ENCODE measurements around the gene CENPW.
A peak's percentile ranks its signal among the peaks of the same experiment; 100 is the strongest.

Gene CENPW

DNA sequence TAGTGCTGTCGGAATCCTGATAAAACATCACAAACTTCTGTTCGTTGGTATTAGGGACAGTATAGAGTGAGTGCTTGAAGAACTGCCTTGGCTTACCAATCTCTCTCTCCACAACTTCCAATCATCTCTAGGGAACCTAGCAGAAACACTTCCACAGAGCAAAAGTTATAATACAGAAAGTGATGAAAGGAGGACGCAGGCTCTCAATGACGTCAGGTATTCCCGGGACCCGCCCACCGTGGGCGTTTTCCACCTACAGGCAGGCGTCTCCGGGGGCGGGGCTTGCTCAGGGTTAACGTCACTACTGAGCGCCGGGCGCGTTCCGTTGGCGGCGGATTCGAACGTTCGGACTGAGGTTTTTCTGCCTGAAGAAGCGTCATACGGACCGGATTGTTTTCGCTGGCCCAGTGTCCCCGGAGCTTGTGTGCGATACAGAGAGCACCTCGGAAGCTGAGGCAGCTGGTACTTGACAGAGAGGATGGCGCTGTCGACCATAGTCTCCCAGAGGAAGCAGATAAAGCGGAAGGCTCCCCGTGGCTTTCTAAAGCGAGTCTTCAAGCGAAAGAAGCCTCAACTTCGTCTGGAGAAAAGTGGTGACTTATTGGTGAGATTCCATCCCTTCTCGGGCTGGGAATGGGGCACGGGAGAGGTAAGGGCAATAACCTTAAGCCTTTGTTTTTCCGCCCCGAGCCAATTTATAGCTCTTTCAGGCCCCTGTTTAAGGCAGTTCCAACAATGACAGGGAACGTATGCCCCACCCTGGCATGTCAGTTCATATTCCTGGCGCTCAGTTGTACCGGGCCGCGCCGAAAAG is at the start of gene CENPW:
CENPW (plus strand) TSS at position 320 of the 814 bp plus-strand sequence; CDS start at position 479, 159 bp downstream.
- H3K4me3 ChIP-seq (ENCODE audit: low read depth, low read length): peak within 1 kb of the TSS; percentile 88

DNA sequence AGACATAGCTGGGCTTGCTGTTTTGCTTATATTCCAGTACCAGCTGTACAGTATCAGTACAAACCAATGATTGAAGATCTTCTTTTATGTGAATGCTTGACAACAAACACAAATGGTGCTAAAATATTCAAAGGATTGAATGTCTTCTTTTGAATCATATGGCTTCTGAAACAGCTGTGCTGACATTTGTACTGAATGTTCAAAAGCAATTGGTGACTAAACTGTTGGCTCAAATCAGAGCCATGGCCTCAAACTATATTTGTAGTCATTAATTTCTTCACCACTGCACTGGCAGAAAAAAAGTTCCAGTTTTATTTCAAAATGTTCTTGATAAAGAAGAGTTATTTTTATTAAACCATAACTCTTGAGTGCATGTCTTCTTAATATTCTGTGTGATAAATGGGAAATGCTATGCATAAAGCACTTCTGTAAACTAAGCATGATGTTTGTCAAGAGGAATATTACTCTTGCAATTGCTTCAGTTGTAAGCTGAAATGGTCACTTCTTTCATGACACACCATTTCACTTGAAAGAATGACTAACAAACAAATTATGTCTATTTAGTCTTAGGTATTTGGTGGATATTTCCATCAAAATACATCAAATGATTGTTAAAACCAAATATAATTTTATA is 45.9 kb upstream of the CENPW start:
- no peak overlapping the region for H3K4me3 ChIP-seq (ENCODE audit: low read depth, low read length)
- peak; percentile 7 for DNase-seq (ENCODE audit: low read depth)

More for the DNA sequence above, at the start of gene CENPW:
- peak; percentile 68 for DNase-seq (ENCODE audit: low read depth)

DNA sequence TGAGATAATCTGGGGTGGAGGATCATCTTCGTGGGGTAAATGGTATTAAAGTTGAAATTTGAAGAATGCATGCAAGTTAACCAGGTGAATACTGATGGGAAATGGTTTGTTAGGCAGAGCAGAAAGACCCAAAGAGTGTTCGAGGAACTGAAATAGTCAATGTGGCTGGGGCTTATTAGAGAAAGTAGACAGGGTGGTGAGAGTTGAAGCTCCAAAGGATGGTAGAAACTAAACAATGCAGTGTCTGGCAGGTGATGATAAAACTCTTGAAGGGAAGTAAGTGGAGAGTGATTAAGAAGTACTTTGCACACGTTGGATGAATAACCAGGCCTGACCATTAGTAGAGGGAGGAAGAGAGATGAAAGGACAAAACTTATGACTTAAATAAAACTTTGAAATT is 39.8 kb upstream of the CENPW start:
- DNase-seq (ENCODE audit: low read depth): no peak
- H3K4me3 ChIP-seq (ENCODE audit: low read depth, low read length): no peak overlapping the region

DNA sequence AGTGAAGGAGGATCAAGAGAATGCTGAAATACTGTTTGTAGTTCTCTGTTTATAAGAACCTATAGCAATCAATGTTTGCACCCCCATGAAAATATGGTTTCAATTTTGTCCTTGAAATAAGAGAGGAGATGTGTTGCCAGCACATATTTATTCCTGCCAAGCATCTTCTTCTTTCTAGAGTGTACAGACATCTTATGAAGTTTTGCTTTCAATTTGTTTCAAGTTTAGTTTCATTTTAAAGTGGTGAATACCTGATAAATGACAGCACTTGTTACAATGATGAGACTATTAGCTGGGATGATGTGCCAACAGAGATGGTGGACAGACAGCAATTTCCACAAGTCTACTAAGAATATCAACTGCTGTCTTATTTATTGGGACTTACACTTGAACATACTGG is 39.2 kb upstream of the CENPW start:
- DNase-seq (ENCODE audit: low read depth): no peak
- H3K4me3 ChIP-seq (ENCODE audit: low read depth, low read length): no peak overlapping the region

DNA sequence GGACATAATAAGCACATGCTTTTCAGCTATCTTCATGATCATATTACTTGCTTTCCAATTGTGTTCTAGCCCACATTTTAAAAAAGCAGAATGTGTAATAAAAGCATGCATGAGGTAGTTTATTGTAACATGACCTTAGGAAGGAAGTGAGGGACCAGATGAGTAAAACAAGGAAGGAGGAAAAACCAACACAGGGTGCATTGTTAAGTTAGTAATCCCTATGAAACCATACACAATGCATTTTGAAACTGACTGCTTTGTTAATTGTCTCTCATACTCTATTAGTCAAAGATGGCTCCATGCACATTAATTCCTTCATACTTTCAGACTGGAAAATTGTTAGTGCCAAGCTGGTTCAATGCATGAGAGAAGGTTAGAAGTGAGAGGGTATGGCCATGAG is 37.7 kb upstream of the CENPW start:
- H3K4me3 ChIP-seq (ENCODE audit: low read depth, low read length): no peak overlapping the region
- peak; percentile 4 for DNase-seq (ENCODE audit: low read depth)

DNA sequence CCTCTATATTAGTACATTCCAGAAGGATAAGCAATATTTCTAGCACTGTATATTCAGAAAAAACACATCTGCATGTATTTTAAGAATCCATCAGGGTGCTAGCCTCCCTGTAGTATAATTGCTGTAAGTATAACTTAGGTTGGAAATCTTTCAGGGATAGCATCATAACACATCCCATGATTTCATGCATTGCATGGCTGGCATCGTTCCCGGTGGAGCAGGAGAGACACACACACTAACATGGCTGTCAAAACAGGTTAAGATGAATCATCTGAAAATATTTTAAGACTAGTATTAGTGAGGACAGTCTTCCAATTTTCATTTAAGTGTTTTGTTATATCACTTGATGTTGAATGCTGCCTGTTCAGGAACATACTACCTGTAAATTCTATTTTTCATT is 32.1 kb upstream of the CENPW start:
- peak; percentile 91 for DNase-seq (ENCODE audit: low read depth)
- no peak overlapping the region for H3K4me3 ChIP-seq (ENCODE audit: low read depth, low read length)

DNA sequence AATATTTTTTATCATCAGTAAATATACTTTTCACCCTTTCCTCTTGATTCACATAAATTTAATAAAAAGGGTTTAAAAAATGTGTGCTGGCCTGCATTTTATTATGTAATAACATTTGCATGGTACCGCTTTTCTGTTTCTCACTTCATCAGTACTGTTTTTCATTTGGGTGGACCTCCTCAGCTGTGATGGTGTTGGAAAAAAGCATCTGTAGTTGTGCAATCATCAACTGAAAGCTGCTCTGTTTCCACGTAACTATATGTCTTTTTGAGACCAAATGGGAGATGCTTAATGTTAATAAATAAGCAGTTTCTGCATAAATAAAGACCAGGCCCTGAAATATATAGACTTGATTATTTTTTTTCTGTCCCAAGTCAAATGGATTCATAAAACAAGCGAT is 31.6 kb upstream of the CENPW start:
- no peak overlapping the region for H3K4me3 ChIP-seq (ENCODE audit: low read depth, low read length)
- peak; percentile 6 for DNase-seq (ENCODE audit: low read depth)

DNA sequence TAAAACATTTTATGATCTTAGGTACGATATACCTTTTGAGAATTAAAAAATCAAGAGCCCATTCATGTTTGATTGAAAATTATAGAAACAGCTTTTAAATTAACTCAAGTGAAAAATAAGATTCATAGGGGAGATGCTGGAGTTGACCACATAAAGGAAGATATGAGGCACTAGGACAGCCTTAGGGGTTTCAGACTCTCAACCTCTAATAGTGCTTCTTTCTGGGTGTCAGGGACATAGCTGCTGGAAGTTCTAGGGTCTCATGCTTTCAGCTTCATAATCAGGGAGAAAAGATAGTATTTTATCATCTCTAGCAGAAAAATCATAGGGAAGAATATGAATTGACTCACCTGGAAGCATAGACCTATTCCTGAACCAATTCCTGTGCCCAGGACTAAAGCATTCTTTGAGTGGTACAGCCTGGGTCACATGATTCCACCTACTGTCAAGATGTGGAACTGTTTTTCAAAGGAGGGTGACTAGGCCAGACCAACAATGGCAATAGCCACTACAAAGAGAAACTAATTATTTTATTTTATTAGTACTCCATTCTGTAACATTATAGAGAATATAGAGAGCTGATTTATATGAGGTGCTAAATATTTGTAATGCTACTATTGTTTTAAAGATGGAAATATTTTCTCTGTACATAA is 27.8 kb upstream of the CENPW start:
- no peak for DNase-seq (ENCODE audit: low read depth)

DNA sequence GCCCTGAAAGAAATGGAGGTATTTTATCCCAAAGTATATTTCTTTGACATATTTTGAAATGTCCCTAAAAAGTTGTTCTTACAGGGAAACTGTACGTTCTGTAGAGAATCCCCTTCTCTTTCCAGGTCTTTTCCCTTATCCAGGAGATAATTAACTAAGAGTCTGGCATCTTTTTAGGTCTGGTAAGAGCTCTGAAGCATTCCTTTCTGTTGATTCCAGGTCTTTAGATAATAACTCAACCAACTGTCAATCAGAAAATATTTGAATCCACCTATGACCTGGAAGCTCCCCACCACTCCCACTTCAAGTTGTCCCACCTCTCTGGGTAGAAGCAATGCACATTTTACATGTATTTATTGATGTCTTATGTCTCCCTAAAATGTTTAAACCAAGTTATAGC is 26.0 kb upstream of the CENPW start:
- no peak overlapping the region for H3K4me3 ChIP-seq (ENCODE audit: low read depth, low read length)
- no peak for DNase-seq (ENCODE audit: low read depth)

More for the DNA sequence above, 27.8 kb upstream of the CENPW start:
- H3K4me3 ChIP-seq (ENCODE audit: low read depth, low read length): no peak overlapping the region

DNA sequence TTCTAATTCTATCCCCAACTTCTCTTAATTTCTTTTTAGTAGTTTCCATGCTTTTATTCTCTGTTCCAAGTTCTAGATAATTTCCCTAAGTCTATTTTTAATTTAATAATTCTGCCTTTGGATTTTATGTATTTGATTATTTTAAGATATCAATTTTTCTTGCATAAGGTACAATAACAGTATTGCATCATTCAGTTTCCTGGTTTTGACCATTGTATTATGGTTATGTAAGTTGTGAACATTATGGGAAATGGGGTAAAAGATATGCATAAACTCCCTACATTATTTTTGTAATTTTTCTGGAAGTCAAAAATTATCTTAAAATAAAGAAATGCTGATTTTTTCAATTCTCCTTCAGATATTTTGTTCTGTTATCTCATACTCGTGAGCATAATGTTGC is 21.1 kb upstream of the CENPW start:
- H3K4me3 ChIP-seq (ENCODE audit: low read depth, low read length): no peak overlapping the region
- no peak for DNase-seq (ENCODE audit: low read depth)

DNA sequence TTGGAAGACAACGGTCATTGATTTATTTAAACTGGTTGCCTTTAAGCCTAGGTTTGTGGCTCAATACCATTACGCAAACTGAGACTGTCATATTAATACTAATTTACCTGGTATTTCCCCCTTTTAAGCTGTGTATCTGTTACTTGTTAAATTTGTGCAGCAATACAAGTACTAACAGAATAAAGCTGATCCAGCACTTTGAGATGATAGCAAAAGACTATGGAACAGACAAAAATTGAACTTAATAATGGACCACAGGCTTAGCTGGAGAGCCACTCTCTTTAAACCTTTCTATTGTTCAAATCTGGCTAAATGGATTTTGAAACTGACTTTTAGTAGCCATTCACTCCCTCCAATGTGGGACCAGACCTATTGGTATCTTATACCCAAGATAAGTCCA is 6.2 kb upstream of the CENPW start:
- no peak overlapping the region for H3K4me3 ChIP-seq (ENCODE audit: low read depth, low read length)
- no peak for DNase-seq (ENCODE audit: low read depth)

DNA sequence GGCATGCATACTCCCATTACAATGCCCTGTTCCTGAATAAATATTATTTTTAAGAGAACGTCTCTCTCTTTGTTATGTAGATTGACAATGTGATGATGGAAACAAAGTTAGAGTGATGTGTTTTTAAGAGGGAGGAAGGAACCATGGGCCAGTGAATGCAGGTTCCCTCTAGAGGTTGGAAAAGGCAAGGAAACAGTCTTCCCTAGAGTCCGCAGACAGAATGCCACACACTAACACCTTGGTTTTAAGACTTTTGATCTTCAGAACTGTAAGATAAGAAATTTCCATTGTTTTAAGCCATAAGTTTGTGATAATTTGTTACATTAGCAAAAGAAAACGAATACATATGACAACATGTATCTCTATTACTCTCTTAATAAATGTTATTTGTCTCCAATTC is 4.7 kb upstream of the CENPW start:
- no peak for DNase-seq (ENCODE audit: low read depth)
- H3K4me3 ChIP-seq (ENCODE audit: low read depth, low read length): no peak overlapping the region

DNA sequence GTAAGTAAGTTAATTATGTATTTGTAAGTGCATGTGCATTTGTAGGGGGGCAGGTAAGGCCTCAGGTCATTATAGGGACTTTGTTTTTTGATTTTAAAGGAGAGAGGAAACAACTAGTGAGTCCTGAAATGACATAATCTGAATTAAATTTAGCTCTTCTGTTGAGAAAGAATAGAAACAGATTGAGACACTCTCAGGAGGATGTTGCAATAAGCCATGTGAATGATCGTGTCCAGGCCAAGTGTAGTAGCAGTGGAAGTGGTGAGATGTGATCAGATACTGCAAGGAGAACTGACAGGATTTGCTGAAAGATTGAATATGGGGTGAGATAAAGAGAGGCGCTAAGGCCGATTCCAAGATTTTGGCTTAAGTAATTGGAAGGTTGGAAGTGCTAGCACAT is 2.6 kb upstream of the CENPW start:
- peak; percentile 76 for DNase-seq (ENCODE audit: low read depth)
- H3K4me3 ChIP-seq (ENCODE audit: low read depth, low read length): no peak overlapping the region

DNA sequence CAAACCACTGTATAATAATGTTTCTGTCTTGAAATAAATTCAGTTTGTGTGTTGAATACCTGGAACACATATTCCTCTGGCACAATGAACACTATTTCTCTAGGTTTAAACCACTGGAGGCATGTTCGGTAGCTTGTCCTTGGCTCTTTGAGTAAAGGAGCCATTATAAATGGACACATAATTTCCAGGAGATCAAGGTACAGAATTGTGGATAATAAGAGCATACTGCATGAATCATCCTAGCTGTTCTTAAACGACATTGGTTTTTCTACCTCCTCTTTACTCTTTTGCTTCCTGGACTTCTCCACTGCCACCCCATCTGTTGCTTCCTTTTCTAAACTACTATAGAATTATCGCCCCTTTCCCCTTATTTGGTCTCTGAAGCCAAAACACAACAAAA is 1.2 kb downstream of the CENPW start:
- H3K4me3 ChIP-seq (ENCODE audit: low read depth, low read length): peak overlapping the region; percentile 88
- no peak for DNase-seq (ENCODE audit: low read depth)

DNA sequence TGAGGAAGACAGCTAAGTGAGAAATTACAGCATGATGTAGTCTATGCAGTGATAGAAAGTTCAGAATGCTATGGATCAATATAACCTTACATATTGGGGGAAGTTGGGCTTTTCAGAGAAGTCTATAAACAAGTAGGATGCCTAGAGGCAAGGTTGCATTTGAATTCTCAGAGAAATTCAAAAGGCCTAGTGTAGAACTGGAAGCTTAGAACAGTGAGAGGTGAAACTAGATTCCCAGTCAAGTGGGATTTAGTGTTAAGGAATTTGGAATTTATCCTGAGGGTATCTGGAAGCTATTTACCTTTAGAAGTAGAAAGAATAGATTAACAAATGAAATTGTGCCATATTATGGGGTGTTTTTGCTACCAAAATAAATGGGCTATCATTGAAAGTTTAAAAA is 4.3 kb downstream of the CENPW start:
- DNase-seq (ENCODE audit: low read depth): no peak
- H3K4me3 ChIP-seq (ENCODE audit: low read depth, low read length): no peak overlapping the region

DNA sequence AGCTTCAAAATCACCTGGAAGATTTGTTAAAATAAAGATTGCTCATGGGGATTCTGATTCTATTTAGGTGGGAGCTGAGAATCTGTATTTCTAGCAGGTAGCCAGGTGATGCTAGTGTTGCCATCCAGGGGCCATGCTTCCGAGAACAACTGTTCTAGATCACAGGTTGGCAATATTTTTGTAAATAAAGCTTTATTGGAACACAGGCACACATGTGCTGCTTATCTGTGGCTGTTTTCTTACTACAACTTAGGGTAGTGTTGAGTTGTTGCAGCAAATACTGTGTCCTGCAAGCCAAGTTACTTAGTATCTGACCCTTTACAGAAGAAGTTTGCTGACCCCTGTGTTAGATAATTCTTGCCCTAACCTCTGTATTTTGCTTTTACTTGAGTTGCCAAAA is 12.0 kb downstream of the CENPW start:
- no peak for DNase-seq (ENCODE audit: low read depth)
- H3K4me3 ChIP-seq (ENCODE audit: low read depth, low read length): no peak overlapping the region

DNA sequence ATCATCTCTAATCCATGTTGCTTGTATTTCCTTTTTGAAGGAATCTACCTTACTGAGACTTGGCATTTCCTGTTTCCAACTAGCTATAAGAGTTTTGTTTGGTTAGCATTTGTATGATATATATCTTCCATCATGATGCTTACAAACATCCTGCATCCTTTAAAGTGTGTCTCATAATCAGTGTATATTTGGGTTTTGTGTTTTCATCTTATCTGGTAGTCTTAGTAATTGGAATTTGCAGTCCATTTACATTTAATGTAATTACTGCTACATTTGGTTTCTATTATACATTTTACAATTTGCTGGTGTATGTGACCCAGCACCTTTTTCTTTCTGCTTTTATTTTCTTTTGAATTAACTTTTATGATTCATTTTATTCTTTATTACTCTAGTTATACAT is 12.6 kb downstream of the CENPW start:
- DNase-seq (ENCODE audit: low read depth): no peak
- H3K4me3 ChIP-seq (ENCODE audit: low read depth, low read length): no peak overlapping the region

DNA sequence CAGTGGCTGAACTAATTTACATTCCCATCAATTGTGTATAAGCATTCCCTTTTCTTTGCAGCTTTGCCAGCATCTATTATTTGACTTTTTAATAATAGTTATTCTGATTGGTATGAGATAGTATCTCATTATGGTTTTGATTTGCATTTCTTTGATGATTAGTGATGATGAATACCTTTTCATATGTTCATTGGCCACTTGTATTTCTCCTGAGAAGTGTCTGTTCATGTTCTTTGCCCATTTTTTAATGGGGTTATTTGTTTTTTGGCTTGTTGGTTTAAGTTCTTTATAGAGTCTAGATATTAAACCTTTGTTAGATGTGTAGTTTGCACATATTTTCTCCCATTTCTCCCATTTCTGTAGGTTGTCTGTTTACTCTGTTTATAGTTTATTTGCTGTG is 16.6 kb downstream of the CENPW start:
- no peak overlapping the region for H3K4me3 ChIP-seq (ENCODE audit: low read depth, low read length)
- no peak for DNase-seq (ENCODE audit: low read depth)

DNA sequence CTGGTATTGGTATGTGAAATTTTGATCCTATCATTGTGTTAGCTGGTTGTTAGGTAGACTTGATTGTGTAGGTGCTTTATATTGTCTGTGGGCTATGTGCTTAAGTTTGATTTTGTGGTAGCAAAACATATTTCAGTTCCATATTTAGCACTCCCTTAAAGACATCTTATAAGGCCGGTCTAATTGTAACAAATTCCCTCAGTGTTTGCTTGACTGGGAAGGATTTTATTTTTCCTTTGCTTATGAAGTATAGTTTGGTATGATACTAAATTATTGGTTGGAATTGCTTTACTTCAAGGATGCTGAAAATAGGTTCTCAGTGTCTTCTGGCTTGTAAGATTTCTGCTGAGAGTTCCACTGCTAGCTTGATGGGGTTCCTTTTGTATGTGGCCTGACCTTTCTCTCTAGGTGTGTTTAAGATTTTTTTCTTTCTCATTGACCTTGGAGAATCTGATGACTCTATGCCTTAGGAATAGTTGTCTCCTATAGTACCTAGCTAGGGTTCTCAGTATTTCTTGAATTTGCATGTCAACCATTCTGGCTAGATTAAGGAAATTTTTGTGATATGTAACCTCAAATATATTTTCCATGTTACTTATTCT is 20.1 kb downstream of the CENPW start:
- no peak overlapping the region for H3K4me3 ChIP-seq (ENCODE audit: low read depth, low read length)
- DNase-seq (ENCODE audit: low read depth): no peak

DNA sequence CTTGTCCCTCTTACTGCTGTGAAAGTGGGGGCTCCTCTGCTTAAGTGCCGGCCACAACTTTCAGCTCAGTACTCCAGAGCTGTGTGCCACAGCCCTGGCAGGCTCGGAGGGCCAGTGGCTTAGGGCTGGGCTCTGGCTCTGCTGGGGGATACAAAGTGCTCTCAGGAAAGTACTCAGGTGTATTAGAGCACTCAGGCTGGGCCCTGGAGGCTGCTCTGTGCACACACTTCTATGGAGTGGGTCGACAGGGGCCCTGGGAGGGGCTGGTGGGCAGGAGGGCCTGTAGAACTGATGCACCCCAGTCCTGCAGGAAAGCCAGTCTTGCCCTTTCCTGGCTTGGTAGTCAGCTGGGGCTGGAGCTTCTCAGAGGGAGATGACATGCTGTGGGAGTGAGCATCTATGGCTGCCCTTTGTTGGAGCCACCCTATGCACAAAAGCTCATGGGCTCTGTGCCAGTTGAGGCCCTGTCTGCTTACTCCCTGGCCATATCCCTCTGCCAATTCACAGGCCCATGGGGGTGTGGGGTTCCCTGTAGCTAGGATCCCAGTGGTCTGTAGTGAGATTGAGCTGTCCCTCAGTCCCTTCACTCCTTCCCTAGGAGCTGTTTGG is 22.0 kb downstream of the CENPW start:
- H3K4me3 ChIP-seq (ENCODE audit: low read depth, low read length): no peak overlapping the region
- DNase-seq (ENCODE audit: low read depth): no peak
